ENCODE measurements around the gene TMEM185B. TPM values are rescaled to one million over a fixed set of nuclear protein-coding genes. Genes with fewer than 3 reads are reported as not detected.

Gene TMEM185B
- total RNA-seq, 4 donors from 2014 or later = 12.1 to 23.2 (median 17.8) TPM

GRCh38 chr2:120206022-120206581 is 17.1 kb downstream of the TMEM185B start:
- H3K36me3 ChIP-seq = no peaks in the 10 kb centered on the region
- peaks cover 0 to 4% (median 0%) of the 10 kb centered on the region in 4 donors for H3K4me1 ChIP-seq
- DNase-seq = peak; percentile 67
- H3K9me3 ChIP-seq = no peaks in the 10 kb centered on the region
- intact Hi-C loops (cut with DNase I; ENCODE audit: low total_unique reads) (no loop called here), in situ Hi-C loops (cut with MboI; ENCODE audit: low pct_ligation_motif_present in 1 of 4, low pct_unique_long_range_greater_than_20kb in 1 of 4, low sequenced_read_pairs in 3 of 4) (no loop called here)
- 64% methylated on average over 8 of the region's 8 CpGs; no CpG with 5 or more reads in 1 of the 2 donors for WGBS, 2 donors (ENCODE audit: low coverage in 1 of 2)
- H3K27ac ChIP-seq = peak overlapping the region in 1 of 4 donors; percentile 41
- H3K4me3 ChIP-seq = no peak overlapping the region
- TF ChIP-seq POLR2A (IDR thresholded peaks at IDR 0.05) = no peak
- TF ChIP-seq CTCF (IDR thresholded peaks at IDR 0.05) = peak; percentile 25 to 43 (median 37)
- TF ChIP-seq POLR2AphosphoS5 (IDR thresholded peaks at IDR 0.05) = peak in 1 of 3 donors; percentile 41
- H3K27me3 ChIP-seq = no peaks in the 10 kb centered on the region

- no peak for DNase-seq
- peaks cover 0 to 4% (median 0%) of the 10 kb centered on the region in 4 donors for H3K4me1 ChIP-seq
- WGBS, 2 donors (ENCODE audit: low coverage in 1 of 2) = 90% methylated on average over 12 of the region's 12 CpGs; no CpG with 5 or more reads in 1 of the 2 donors
- H3K9me3 ChIP-seq = no peaks in the 10 kb centered on the region
- no peak for TF ChIP-seq CTCF (IDR thresholded peaks at IDR 0.05)
- TF ChIP-seq EP300 (IDR thresholded peaks at IDR 0.05; ENCODE audit: low read depth) = no peak
- no peak for TF ChIP-seq POLR2A (IDR thresholded peaks at IDR 0.05)
- no peak for TF ChIP-seq POLR2AphosphoS5 (IDR thresholded peaks at IDR 0.05)
- H3K27me3 ChIP-seq = no peaks in the 10 kb centered on the region
- peak overlapping the region in 1 of 4 donors; percentile 41 for H3K27ac ChIP-seq
- in situ Hi-C loops (cut with MboI; ENCODE audit: low pct_ligation_motif_present in 1 of 4, low pct_unique_long_range_greater_than_20kb in 1 of 4, low sequenced_read_pairs in 3 of 4) = no loop called here
- no peak overlapping the region for H3K4me3 ChIP-seq
- intact Hi-C loops (cut with DNase I; ENCODE audit: low total_unique reads) = no loop called here
- no peaks in the 10 kb centered on the region for H3K36me3 ChIP-seq
Measured at GRCh38 chr2:120204945-120205670, 18.1 kb downstream of the TMEM185B start.

- H3K36me3 ChIP-seq = no peaks in the 10 kb centered on the region
- WGBS, 2 donors (ENCODE audit: low coverage in 1 of 2) = 59% methylated on average over 3 of the region's 3 CpGs; no CpG with 5 or more reads in 1 of the 2 donors
- no peak for DNase-seq
- intact Hi-C loops (cut with DNase I; ENCODE audit: low total_unique reads) = no loop called here
- in situ Hi-C loops (cut with MboI; ENCODE audit: low pct_ligation_motif_present in 1 of 4, low pct_unique_long_range_greater_than_20kb in 1 of 4, low sequenced_read_pairs in 3 of 4) = no loop called here
- H3K4me3 ChIP-seq = no peak overlapping the region
- no peak overlapping the region for H3K27ac ChIP-seq
- no peaks in the 10 kb centered on the region for H3K27me3 ChIP-seq
- no peak for TF ChIP-seq EP300 (IDR thresholded peaks at IDR 0.05; ENCODE audit: low read depth)
- TF ChIP-seq CTCF (IDR thresholded peaks at IDR 0.05) = no peak
- TF ChIP-seq POLR2A (IDR thresholded peaks at IDR 0.05) = no peak
- no peak for TF ChIP-seq POLR2AphosphoS5 (IDR thresholded peaks at IDR 0.05)
- H3K4me1 ChIP-seq = peaks cover 0 to 4% (median 0%) of the 10 kb centered on the region in 4 donors
- no peaks in the 10 kb centered on the region for H3K9me3 ChIP-seq
Measured at GRCh38 chr2:120204417-120204816, 18.8 kb downstream of the TMEM185B start.

GRCh38 chr2:120204022-120204405 is 19.2 kb downstream of the TMEM185B start:
- WGBS, 2 donors (ENCODE audit: low coverage in 1 of 2) = 82% methylated on average over 4 of the region's 5 CpGs; no CpG with 5 or more reads in 1 of the 2 donors
- Histone ChIP-seq H3K36me3 (no peaks in the 10 kb centered on the region), H3K27ac (no peak overlapping the region), H3K9me3 (no peaks in the 10 kb centered on the region), H3K4me1 (peaks cover 0 to 4% (median 0%) of the 10 kb centered on the region in 4 donors), H3K27me3 (no peaks in the 10 kb centered on the region), H3K4me3 (no peak overlapping the region)
- TF ChIP-seq CTCF (IDR thresholded peaks at IDR 0.05) = no peak
- TF ChIP-seq EP300 (IDR thresholded peaks at IDR 0.05; ENCODE audit: low read depth) = no peak
- TF ChIP-seq POLR2AphosphoS5 (IDR thresholded peaks at IDR 0.05) = no peak
- TF ChIP-seq POLR2A (IDR thresholded peaks at IDR 0.05) = no peak
- intact Hi-C loops (cut with DNase I; ENCODE audit: low total_unique reads) (no loop called here), in situ Hi-C loops (cut with MboI; ENCODE audit: low pct_ligation_motif_present in 1 of 4, low pct_unique_long_range_greater_than_20kb in 1 of 4, low sequenced_read_pairs in 3 of 4) (no loop called here)
- no peak for DNase-seq
